GM23338 (cell line): Measurements from ENCODE around the gene SPINT2.

Experiments
- CTCF ChIP-seq, 2 experiments: fragments of 200-600 bp in 1 of 2; sonication (generic) in 1 of 2; conservative IDR thresholded peaks; 2 replicates each; pipeline versions ENCODE4 v1.5.1 to v1.6.1; 2016 to 2017; ENCODE audit warnings: antibody characterized with exemption in 2 of 2, low read depth in 2 of 2, mild to moderate bottlenecking in 2 of 2, moderate library complexity in 1 of 2
- EZH2 ChIP-seq: fragments of 200-600 bp; sonication (generic); IDR thresholded peaks from one replicate; pipeline ENCODE4 v1.8.0; 2017; ENCODE audit warnings: antibody characterized with exemption, mild to moderate bottlenecking, low read depth; ENCODE audit not compliant: unreplicated experiment
- JUNB ChIP-seq: IDR thresholded peaks from one replicate; pipeline ENCODE4 v1.6.1; 2016; ENCODE audit warnings: antibody characterized with exemption; ENCODE audit not compliant: unreplicated experiment
- POLR2AphosphoS5 ChIP-seq: IDR thresholded peaks from 2 replicates; pipeline ENCODE4 v1.6.1; 2016; ENCODE audit warnings: antibody characterized with exemption, low read depth

DNA sequence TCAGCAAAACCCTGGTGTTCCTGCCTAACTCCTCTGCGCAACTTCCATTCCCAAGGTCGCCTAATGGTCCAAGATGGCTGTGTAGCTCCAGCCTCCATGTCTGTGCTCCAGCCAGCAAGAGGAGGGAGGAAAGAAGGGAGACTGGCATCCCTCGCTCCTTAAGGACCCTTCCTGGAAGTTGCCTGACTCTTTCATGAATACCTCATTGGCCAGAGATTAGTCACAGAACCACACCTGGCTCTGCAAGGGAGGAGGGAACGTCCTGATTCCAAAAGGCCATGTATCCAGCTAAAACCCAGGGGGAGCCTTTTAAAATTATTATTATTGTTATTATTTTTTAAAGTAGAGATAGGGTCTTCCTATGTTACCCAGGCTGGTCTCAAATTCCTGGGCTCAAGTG lies 60.1 kb downstream of the SPINT2 start:
- TF ChIP-seq JUNB (no peak), CTCF (conservative IDR thresholded peaks at IDR 0.05; ENCODE audit: low read depth in 2 of 2) (no peak), POLR2AphosphoS5 (no peak), EZH2 (no peak)
